Psoas muscle (tissue), 8 donors: ENCODE results near the gene CABP2. TPM values are rescaled to one million over a fixed set of nuclear protein-coding genes. Genes with fewer than 3 reads are reported as not detected.
A peak's percentile ranks its signal among the peaks of the same experiment; 100 is the strongest.

Source experiments
- ATAC-seq, 4 donors: fragments of 200-7000 bp; cut with Tn5 transposase; one replicate each; pipeline ENCODE4 v1.9.1; 2020; ENCODE audit warnings: moderate library complexity in 3 of 4, mild to moderate bottlenecking in 2 of 4
- DNase-seq, 2 donors: peaks; one replicate each; pipeline ENCODE4 v3.0.0-alpha.2; 2020
- H3K27ac ChIP-seq: fragments of 200-600 bp; one replicate; pipeline ENCODE4 v1.8.0; 2022
- H3K27me3 ChIP-seq, 3 donors: fragments of 200-600 bp in 1 of 3; one replicate each; pipeline versions ENCODE4 v1.6.1 to v1.8.0; 2013 to 2022; ENCODE audit warnings: low read length in 2 of 3, mild to moderate bottlenecking in 2 of 3, moderate library complexity in 1 of 3; ENCODE audit not compliant: insufficient read depth in 3 of 3
- H3K36me3 ChIP-seq, 2 donors: fragments of 200-600 bp in 1 of 2; one replicate each; pipeline versions ENCODE4 v1.6.1 to v1.8.0; 2013 to 2022; ENCODE audit warnings: low read depth in 1 of 2, mild to moderate bottlenecking in 1 of 2, moderate library complexity in 1 of 2; ENCODE audit not compliant: insufficient read depth in 1 of 2
- H3K4me1 ChIP-seq: fragments of 200-600 bp; one replicate; pipeline ENCODE4 v1.8.0; 2022
- H3K4me3 ChIP-seq: fragments of 200-600 bp; one replicate; pipeline ENCODE4 v1.8.0; 2022; ENCODE audit warnings: mild to moderate bottlenecking
- H3K9me3 ChIP-seq: fragments of 200-600 bp; one replicate; pipeline ENCODE4 v1.8.0; 2022
- CTCF ChIP-seq: fragments of 200-600 bp; IDR thresholded peaks from one replicate; pipeline ENCODE4 v1.8.0; 2022; ENCODE audit warnings: antibody characterized with exemption
- WGBS, 3 donors: extraction: QIAGEN DNeasy Blood & Tissue Kit; methylation state at CpG; one replicate each; pipeline versions ENCODE4 v1.1.6 to v1.1.7; 2013; 5-methylcytosine and 5-hydroxymethylcytosine counted together
- intact Hi-C, 2 donors: fragments of 100-400 bp; cut with DNase I; formaldehyde crosslinking; loops; one replicate each; pipeline versions ENCODE4 v1.11.0 to v1.14.2; 2022
- polyA plus RNA-seq, 3 donors: library from polyadenylated mRNA; stranded (reverse); fragments of 200-250 nt; gene quantifications; one replicate each; pipeline ENCODE4 v1.2.3, GENCODE V29; 2013
- total RNA-seq, 4 donors: library from RNA; stranded (reverse); fragmentation: NEBNext Ultra II Directional in 2 of 4; extraction: Animal tissue kit (Norgen Biotek cat#: 25700) in 2 of 4; gene quantifications; one replicate each; pipeline versions ENCODE4 v1.2.1 to v1.2.4, GENCODE V29; 2021 to 2023
- donor health status: healthy with polysubstance abuse.
- donor health status: DM: no; HTN: no; CAD: no; lungs with moderate emphysema.
- donor health status: Bipolar disorder and iron deficiency.
- donor health status: healthy.
- donor health status: DM: yes; HTN: yes; CAD: no.
- donor health status: DM: no; HTN: no; CAD: no.
- donor health status: DM: no; HTN: no; CAD: no.
- donor health status: DM: yes; HTN: yes; CAD: no.

CABP2 gene
- total and polyA plus RNA-seq, 7 donors = not detected

DNA sequence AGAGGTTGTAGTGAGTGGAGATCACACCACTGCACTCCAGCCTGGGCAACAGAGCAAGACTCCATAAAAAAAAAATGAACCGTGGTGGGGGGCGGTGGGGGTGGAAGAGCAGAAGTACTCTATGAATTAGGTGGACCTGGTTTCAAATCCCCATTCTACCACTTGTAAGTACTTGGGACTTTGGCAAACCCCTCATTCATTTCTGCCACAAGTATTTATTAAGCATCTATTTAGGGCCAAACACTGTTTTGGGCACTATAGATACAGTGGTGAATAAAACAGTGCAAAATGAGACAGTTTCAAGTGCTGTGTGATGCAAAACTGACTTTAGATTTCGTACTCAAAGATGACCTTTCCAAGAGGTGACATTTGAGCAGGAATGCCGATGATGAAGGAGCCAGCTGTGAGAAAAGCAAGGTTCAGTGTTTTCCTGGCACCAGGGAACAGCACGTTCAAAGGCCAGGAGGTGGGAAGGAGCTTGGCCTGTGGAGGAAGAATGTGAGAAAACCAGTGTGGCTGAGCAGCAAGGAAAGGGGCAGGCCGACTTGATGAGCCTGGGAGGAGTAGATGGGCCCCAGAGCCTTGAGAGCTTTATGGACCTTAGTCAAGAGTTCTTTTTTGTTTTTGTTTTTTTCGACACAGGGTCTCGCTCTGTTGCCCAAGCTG lies 52.8 kb downstream of the CABP2 start:
- no peak overlapping the region for H3K27ac ChIP-seq

GRCh38 chr11:67469508-67469811 lies 53.8 kb downstream of the CABP2 start:
- no peak for TF ChIP-seq CTCF
- H3K4me3 ChIP-seq = peak overlapping the region; percentile 98
- DNase-seq = no peak
- H3K27me3 ChIP-seq = no peaks in the 10 kb centered on the region
- H3K27ac ChIP-seq = peak overlapping the region; percentile 85
- peaks cover 0 to 5% of the 10 kb centered on the region in 2 donors for H3K36me3 ChIP-seq
- no peak for ATAC-seq
- H3K9me3 ChIP-seq = no peaks in the 10 kb centered on the region
- peaks cover 12% of the 10 kb centered on the region for H3K4me1 ChIP-seq
- 5 to 9% (median 7%) methylated on average over 9 of the region's 9 CpGs for WGBS, 3 donors
- intact Hi-C loops = loop anchor here (5.0 kb wide), 3 partner anchors 38 to 67 kb away; partner anchors contain the start of genes PPP1CA (in 2 of the 2), RPS6KB2 (in 2 of the 2), TBC1D10C (in 2 of the 2) and CDK2AP2 (in 1 of the 2)

More for the DNA sequence above, 52.8 kb downstream of the CABP2 start:
- Histone ChIP-seq H3K27me3 (no peaks in the 10 kb centered on the region), H3K36me3 (peaks cover 0 to 5% of the 10 kb centered on the region in 2 donors), H3K9me3 (no peaks in the 10 kb centered on the region), H3K4me1 (peaks cover 12% of the 10 kb centered on the region), H3K4me3 (no peak overlapping the region)
- no peak for DNase-seq
- ATAC-seq = no peak
- 80 to 84% (median 82%) methylated on average over 8 of the region's 8 CpGs for WGBS, 3 donors
- no peak for TF ChIP-seq CTCF
- intact Hi-C loops = no loop called here

Other genes with a start within 250 kb of the CABP2 start
- 1 to 10 TPM; 4.1 to 8.6 (median 7.8) TPM for gene ANKRD13D, start 234.1 kb downstream of the CABP2 start, total RNA-seq
- 1 to 10 TPM; 4.6 to 7.0 (median 5.9) TPM for gene ANKRD13D, start 234.1 kb downstream of the CABP2 start, polyA plus RNA-seq
- 10 to 100 TPM in 1 of 4 donors, 1 to 10 TPM in 3; 3.7 to 10.1 (median 6.9) TPM for gene SSH3, start 219.9 kb downstream of the CABP2 start, total RNA-seq
- gene SSH3, start 219.9 kb downstream of the CABP2 start, polyA plus RNA-seq = 1 to 10 TPM; 3.0 to 5.0 (median 4.2) TPM
- gene POLD4, start 169.9 kb downstream of the CABP2 start, total RNA-seq = 10 to 100 TPM; 31.8 to 89.8 (median 56.1) TPM
- 10 to 100 TPM; 72.6 to 74.9 (median 73.3) TPM for gene POLD4, start 169.9 kb downstream of the CABP2 start, polyA plus RNA-seq
- gene CLCF1, start 149.8 kb downstream of the CABP2 start, total RNA-seq = 1 to 10 TPM in 1 of 4 donors, under 1 TPM in 3; 0.44 to 1.5 (median 0.82) TPM
- gene CLCF1, start 149.8 kb downstream of the CABP2 start, polyA plus RNA-seq = 1 to 10 TPM in 1 of 3 donors, under 1 TPM in 2; 0.47 to 6.5 (median 0.62) TPM
- 1 to 10 TPM; 1.8 to 6.7 (median 5.8) TPM for gene RAD9A, start 131.5 kb downstream of the CABP2 start, total RNA-seq
- 10 to 100 TPM in 2 of 3 donors, 1 to 10 TPM in 1; 7.1 to 12.3 (median 10.1) TPM for gene RAD9A, start 131.5 kb downstream of the CABP2 start, polyA plus RNA-seq
- 100 to 1,000 TPM in 1 of 4 donors, 10 to 100 TPM in 3; 72.6 to 113 (median 86.6) TPM for gene PPP1CA, start 121.6 kb downstream of the CABP2 start, total RNA-seq
- 100 to 1,000 TPM; 108 to 191 (median 147) TPM for gene PPP1CA, start 121.6 kb downstream of the CABP2 start, polyA plus RNA-seq
- 1 to 10 TPM in 3 of 4 donors, under 1 TPM in 1; 0.65 to 1.6 (median 1.2) TPM for gene TBC1D10C, start 119.4 kb downstream of the CABP2 start, total RNA-seq
- under 1 TPM; 0.25 to 0.52 (median 0.34) TPM for gene TBC1D10C, start 119.4 kb downstream of the CABP2 start, polyA plus RNA-seq
- 10 to 100 TPM in 2 of 4 donors, 1 to 10 TPM in 2; 7.0 to 27.5 (median 10.0) TPM for gene CARNS1, start 107.8 kb downstream of the CABP2 start, total RNA-seq
- gene CARNS1, start 107.8 kb downstream of the CABP2 start, polyA plus RNA-seq = 1 to 10 TPM; 2.1 to 5.9 (median 4.2) TPM
- 10 to 100 TPM; 23.1 to 34.3 (median 26.8) TPM for gene RPS6KB2, start 95.0 kb downstream of the CABP2 start, total RNA-seq
- gene RPS6KB2, start 95.0 kb downstream of the CABP2 start, polyA plus RNA-seq = 10 to 100 TPM; 25.6 to 64.6 (median 33.1) TPM
- gene PTPRCAP, start 85.8 kb downstream of the CABP2 start, total RNA-seq = 1 to 10 TPM in 3 of 4 donors, under 1 TPM in 1; 0.89 to 1.4 (median 1.0) TPM
- gene PTPRCAP, start 85.8 kb downstream of the CABP2 start, polyA plus RNA-seq = 1 to 10 TPM in 1 of 3 donors, under 1 TPM in 2; 0.25 to 1.3 (median 0.65) TPM
- 10 to 100 TPM in 3 of 4 donors, 1 to 10 TPM in 1; 8.7 to 13.1 (median 11.5) TPM for gene CORO1B, start 80.0 kb downstream of the CABP2 start, total RNA-seq
- gene CORO1B, start 80.0 kb downstream of the CABP2 start, polyA plus RNA-seq = 10 to 100 TPM; 10.6 to 18.1 (median 16.7) TPM
- gene GPR152, start 70.7 kb downstream of the CABP2 start, total RNA-seq = under 1 TPM in 1 of 4 donors, not detected in 3; 0.19 TPM
- not detected for gene GPR152, start 70.7 kb downstream of the CABP2 start, polyA plus RNA-seq
- 1 to 10 TPM in 3 of 4 donors, under 1 TPM in 1; 0.93 to 1.9 (median 1.5) TPM for gene CABP4, start 68.1 kb downstream of the CABP2 start, total RNA-seq
- under 1 TPM; 0.35 to 0.89 (median 0.61) TPM for gene CABP4, start 68.1 kb downstream of the CABP2 start, polyA plus RNA-seq
- gene TMEM134, start 54.2 kb downstream of the CABP2 start, total RNA-seq = 10 to 100 TPM; 57.1 to 83.2 (median 66.2) TPM
- gene TMEM134, start 54.2 kb downstream of the CABP2 start, polyA plus RNA-seq = 100 to 1,000 TPM in 1 of 3 donors, 10 to 100 TPM in 2; 81.7 to 121 (median 87.8) TPM
- gene AIP, start 40.4 kb downstream of the CABP2 start, total RNA-seq = 10 to 100 TPM; 25.3 to 42.7 (median 29.9) TPM
- gene AIP, start 40.4 kb downstream of the CABP2 start, polyA plus RNA-seq = 10 to 100 TPM; 57.4 to 71.5 (median 57.7) TPM
- gene PITPNM1, start 18.1 kb downstream of the CABP2 start, total RNA-seq = 10 to 100 TPM in 2 of 4 donors, 1 to 10 TPM in 2; 6.7 to 16.1 (median 9.6) TPM
- gene PITPNM1, start 18.1 kb downstream of the CABP2 start, polyA plus RNA-seq = 10 to 100 TPM in 1 of 3 donors, 1 to 10 TPM in 2; 2.3 to 11.3 (median 5.1) TPM
- gene CDK2AP2, start 15.3 kb downstream of the CABP2 start, total RNA-seq = 10 to 100 TPM; 16.3 to 18.5 (median 18.1) TPM
- 10 to 100 TPM; 31.9 to 72.3 (median 48.0) TPM for gene CDK2AP2, start 15.3 kb downstream of the CABP2 start, polyA plus RNA-seq
- 100 to 1,000 TPM; 224 to 364 (median 274) TPM for gene GSTP1, start 60.4 kb upstream of the CABP2 start, total RNA-seq
- gene GSTP1, start 60.4 kb upstream of the CABP2 start, polyA plus RNA-seq = 100 to 1,000 TPM; 279 to 410 (median 383) TPM
- gene NDUFV1, start 83.5 kb upstream of the CABP2 start, total RNA-seq = 100 to 1,000 TPM; 250 to 413 (median 364) TPM
- 100 to 1,000 TPM; 248 to 340 (median 287) TPM for gene NDUFV1, start 83.5 kb upstream of the CABP2 start, polyA plus RNA-seq
- gene NUDT8, start 106.5 kb upstream of the CABP2 start, total RNA-seq = 10 to 100 TPM; 19.0 to 37.0 (median 31.8) TPM
- gene NUDT8, start 106.5 kb upstream of the CABP2 start, polyA plus RNA-seq = 10 to 100 TPM; 28.5 to 52.2 (median 48.9) TPM
- gene TBX10, start 116.3 kb upstream of the CABP2 start, total RNA-seq = not detected
- gene TBX10, start 116.3 kb upstream of the CABP2 start, polyA plus RNA-seq = under 1 TPM in 1 of 3 donors, not detected in 2; 0.01 TPM
- not detected for gene ACY3, start 127.3 kb upstream of the CABP2 start, total RNA-seq
- gene ACY3, start 127.3 kb upstream of the CABP2 start, polyA plus RNA-seq = under 1 TPM in 1 of 3 donors, not detected in 2; 0.04 TPM
- not detected for gene ALDH3B2, start 151.2 kb upstream of the CABP2 start, total RNA-seq
- not detected for gene ALDH3B2, start 151.2 kb upstream of the CABP2 start, polyA plus RNA-seq